Effector memory CD4-positive, alpha-beta T cell (primary cell): ENCODE measurements around the gene CTNND2.

Experiments
- DNase-seq, 3 donors: peaks; one replicate each; pipeline ENCODE4 v3.0.0-alpha.2; 2020
- H3K27ac ChIP-seq: 2 replicates; pipeline ENCODE4 v1.7.0; 2013; ENCODE audit warnings: mild to moderate bottlenecking, low read length, moderate library complexity; ENCODE audit not compliant: insufficient read depth, poor library complexity, severe bottlenecking
- H3K27me3 ChIP-seq: replicated peaks from 2 replicates; pipeline ENCODE4 v1.7.0; 2013; ENCODE audit warnings: mild to moderate bottlenecking, low read length; ENCODE audit not compliant: insufficient read depth, control insufficient read depth, poor library complexity, severe bottlenecking
- H3K36me3 ChIP-seq: 2 replicates; pipeline ENCODE4 v1.7.0; 2013; ENCODE audit warnings: mild to moderate bottlenecking, low read length, moderate library complexity; ENCODE audit not compliant: control insufficient read depth, insufficient read depth
- H3K4me1 ChIP-seq: 2 replicates; pipeline ENCODE4 v1.7.0; 2013; ENCODE audit warnings: low read length, mild to moderate bottlenecking; ENCODE audit not compliant: control insufficient read depth, insufficient read depth, poor library complexity, severe bottlenecking
- H3K4me3 ChIP-seq: 2 replicates; pipeline ENCODE4 v1.7.0; 2013; ENCODE audit warnings: low read length, low read depth, mild to moderate bottlenecking; ENCODE audit not compliant: insufficient read depth, poor library complexity, severe bottlenecking
- H3K9me3 ChIP-seq: 2 replicates; pipeline ENCODE4 v1.7.0; 2013; ENCODE audit warnings: mild to moderate bottlenecking, low read length, moderate library complexity; ENCODE audit not compliant: control insufficient read depth

Gene CTNND2

GRCh38 chr5:11594021-11594420 lies 310.2 kb downstream of the CTNND2 start:
- DNase-seq: no peak
- H3K27ac ChIP-seq: no peak overlapping the region
- no peaks in the 10 kb centered on the region for H3K36me3 ChIP-seq
- no peak overlapping the region for H3K4me3 ChIP-seq
- no peaks in the 10 kb centered on the region for H3K4me1 ChIP-seq
- H3K27me3 ChIP-seq: no peaks in the 10 kb centered on the region
- no peaks in the 10 kb centered on the region for H3K9me3 ChIP-seq

- H3K9me3 ChIP-seq: no peaks in the 10 kb centered on the region
- H3K4me1 ChIP-seq: no peaks in the 10 kb centered on the region
- no peak overlapping the region for H3K4me3 ChIP-seq
- no peaks in the 10 kb centered on the region for H3K27me3 ChIP-seq
- H3K27ac ChIP-seq: no peak overlapping the region
- no peaks in the 10 kb centered on the region for H3K36me3 ChIP-seq
- no peak for DNase-seq
Observed at GRCh38 chr5:11590475-11590874, 313.8 kb downstream of the CTNND2 start.

GRCh38 chr5:11588803-11589202 lies 315.4 kb downstream of the CTNND2 start:
- no peak for DNase-seq
- Histone ChIP-seq H3K9me3 (no peaks in the 10 kb centered on the region), H3K4me1 (no peaks in the 10 kb centered on the region), H3K36me3 (no peaks in the 10 kb centered on the region), H3K27me3 (no peaks in the 10 kb centered on the region), H3K4me3 (no peak overlapping the region), H3K27ac (no peak overlapping the region)

- Histone ChIP-seq H3K27me3 (no peaks in the 10 kb centered on the region), H3K4me1 (no peaks in the 10 kb centered on the region), H3K27ac (no peak overlapping the region), H3K9me3 (no peaks in the 10 kb centered on the region), H3K4me3 (no peak overlapping the region), H3K36me3 (no peaks in the 10 kb centered on the region)
- DNase-seq: no peak
Observed at GRCh38 chr5:11584017-11584416, 320.2 kb downstream of the CTNND2 start.

- no peaks in the 10 kb centered on the region for H3K9me3 ChIP-seq
Observed at GRCh38 chr5:11579351-11579750, 324.9 kb downstream of the CTNND2 start.

GRCh38 chr5:11574787-11575186 lies 329.5 kb downstream of the CTNND2 start:
- no peak for DNase-seq
- H3K9me3 ChIP-seq: no peaks in the 10 kb centered on the region
- H3K27me3 ChIP-seq: no peaks in the 10 kb centered on the region
- H3K36me3 ChIP-seq: no peaks in the 10 kb centered on the region
- H3K4me1 ChIP-seq: no peaks in the 10 kb centered on the region
- no peak overlapping the region for H3K4me3 ChIP-seq
- H3K27ac ChIP-seq: no peak overlapping the region

More at GRCh38 chr5:11579351-11579750, 324.9 kb downstream of the CTNND2 start:
- Histone ChIP-seq H3K36me3 (no peaks in the 10 kb centered on the region), H3K27me3 (no peaks in the 10 kb centered on the region), H3K4me3 (no peak overlapping the region), H3K4me1 (no peaks in the 10 kb centered on the region), H3K27ac (no peak overlapping the region)
- DNase-seq: no peak

GRCh38 chr5:11573140-11573992 lies 330.9 kb downstream of the CTNND2 start:
- Histone ChIP-seq H3K9me3 (no peaks in the 10 kb centered on the region), H3K27me3 (no peaks in the 10 kb centered on the region), H3K36me3 (no peaks in the 10 kb centered on the region), H3K27ac (no peak overlapping the region), H3K4me1 (no peaks in the 10 kb centered on the region), H3K4me3 (no peak overlapping the region)
- no peak for DNase-seq

GRCh38 chr5:11564706-11565105 lies 339.5 kb downstream of the CTNND2 start:
- Histone ChIP-seq H3K36me3 (no peaks in the 10 kb centered on the region), H3K4me3 (no peak overlapping the region), H3K4me1 (no peaks in the 10 kb centered on the region), H3K27ac (no peak overlapping the region), H3K9me3 (no peaks in the 10 kb centered on the region), H3K27me3 (no peaks in the 10 kb centered on the region)
- no peak for DNase-seq

- Histone ChIP-seq H3K4me1 (no peaks in the 10 kb centered on the region), H3K27ac (no peak overlapping the region), H3K36me3 (no peaks in the 10 kb centered on the region), H3K27me3 (no peaks in the 10 kb centered on the region), H3K9me3 (no peaks in the 10 kb centered on the region), H3K4me3 (no peak overlapping the region)
- no peak for DNase-seq
Observed at GRCh38 chr5:11563822-11564221, 340.4 kb downstream of the CTNND2 start.

GRCh38 chr5:11560915-11561697 lies 343.1 kb downstream of the CTNND2 start:
- no peaks in the 10 kb centered on the region for H3K36me3 ChIP-seq
- no peak for DNase-seq

More at GRCh38 chr5:11560915-11561697, 343.1 kb downstream of the CTNND2 start:
- H3K27me3 ChIP-seq: no peaks in the 10 kb centered on the region
- H3K4me1 ChIP-seq: no peaks in the 10 kb centered on the region
- no peak overlapping the region for H3K4me3 ChIP-seq
- H3K27ac ChIP-seq: no peak overlapping the region
- no peaks in the 10 kb centered on the region for H3K9me3 ChIP-seq
